ENCODE results near the gene CENPP. TPM values are rescaled to one million over a fixed set of nuclear protein-coding genes. Genes with fewer than 3 reads are reported as not detected.

The CENPP gene
- total RNA-seq, 1 experiment from 2014 or later: 7.4 TPM

- DNase-seq (ENCODE audit: extremely low read depth, low read depth): no peak
These were observed 305.9 kb downstream of the CENPP start for GRCh38 chr9:92631452-92632343.

- no peak for DNase-seq (ENCODE audit: extremely low read depth, low read depth)
These were observed 306.9 kb downstream of the CENPP start for GRCh38 chr9:92632641-92633040.

GRCh38 chr9:92633614-92634278 is 308.0 kb downstream of the CENPP start:
- no peak for DNase-seq (ENCODE audit: extremely low read depth, low read depth)

- DNase-seq (ENCODE audit: extremely low read depth, low read depth): peak; percentile 67
These were observed 309.2 kb downstream of the CENPP start for GRCh38 chr9:92634712-92635605.

DNA sequence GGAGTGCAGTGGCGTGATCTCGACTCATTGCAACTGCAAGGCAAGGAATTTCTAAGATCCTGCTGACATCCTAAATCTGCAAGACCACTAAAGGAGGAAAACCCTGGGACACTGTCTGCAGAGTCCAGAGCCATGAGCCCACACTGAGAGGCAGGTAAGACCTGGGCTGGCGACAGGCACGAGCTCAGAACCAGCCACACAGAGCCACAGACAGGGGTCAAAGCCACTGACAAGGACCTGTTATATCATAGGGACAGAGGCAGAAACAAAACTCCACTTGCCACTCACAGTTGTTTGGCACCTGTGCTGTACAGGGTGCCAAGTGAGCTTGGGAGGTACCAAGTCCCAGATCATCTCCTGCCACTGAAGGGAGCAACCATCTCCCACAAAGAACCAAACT is 310.0 kb downstream of the CENPP start:
- no peak for DNase-seq (ENCODE audit: extremely low read depth, low read depth)

DNA sequence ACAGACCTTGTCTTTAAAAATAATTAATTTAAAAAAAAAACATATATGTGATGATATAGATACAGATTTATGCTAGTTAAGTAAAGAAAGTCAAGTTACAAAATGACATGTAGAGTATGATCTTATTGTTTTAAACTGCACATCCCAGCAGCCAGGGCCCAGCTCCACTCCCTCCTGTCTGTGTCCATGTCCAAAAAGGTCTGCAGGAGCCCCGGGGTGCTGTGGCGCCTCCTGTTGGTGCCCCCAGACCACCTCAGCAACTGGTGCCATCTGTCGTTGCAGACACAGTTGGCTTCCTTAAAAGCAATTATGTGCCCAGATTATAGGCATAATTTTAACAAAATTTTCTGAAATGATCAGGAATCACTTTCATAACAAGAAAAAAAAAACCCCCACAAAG is 310.9 kb downstream of the CENPP start:
- DNase-seq (ENCODE audit: extremely low read depth, low read depth): no peak

GRCh38 chr9:92637326-92637725 is 311.6 kb downstream of the CENPP start:
- DNase-seq (ENCODE audit: extremely low read depth, low read depth): no peak

GRCh38 chr9:92637886-92638620 is 312.3 kb downstream of the CENPP start:
- no peak for DNase-seq (ENCODE audit: extremely low read depth, low read depth)

DNA sequence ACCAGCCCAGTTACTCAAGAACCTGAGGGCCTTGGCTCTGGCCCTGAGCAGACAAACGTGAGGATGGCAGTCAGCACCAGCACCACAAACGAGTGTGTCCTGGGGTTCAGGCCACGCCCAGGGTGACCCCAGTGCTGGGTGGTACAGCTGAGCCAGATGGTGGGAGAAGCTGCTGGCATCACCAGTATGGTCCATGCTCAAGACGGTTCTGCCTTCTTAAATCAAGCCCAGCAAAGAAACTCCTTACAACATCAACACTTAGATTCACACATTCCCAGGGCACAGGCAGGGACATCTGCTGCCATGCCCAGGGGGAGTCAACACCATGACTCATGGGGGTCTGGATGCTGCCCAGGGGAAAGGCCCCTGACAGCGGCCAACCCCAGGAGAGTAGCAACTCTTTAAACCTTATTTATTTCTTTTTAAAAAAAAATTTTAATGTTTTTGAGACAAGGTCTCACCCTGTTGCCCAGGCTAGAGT is 312.9 kb downstream of the CENPP start:
- no peak for DNase-seq (ENCODE audit: extremely low read depth, low read depth)

DNA sequence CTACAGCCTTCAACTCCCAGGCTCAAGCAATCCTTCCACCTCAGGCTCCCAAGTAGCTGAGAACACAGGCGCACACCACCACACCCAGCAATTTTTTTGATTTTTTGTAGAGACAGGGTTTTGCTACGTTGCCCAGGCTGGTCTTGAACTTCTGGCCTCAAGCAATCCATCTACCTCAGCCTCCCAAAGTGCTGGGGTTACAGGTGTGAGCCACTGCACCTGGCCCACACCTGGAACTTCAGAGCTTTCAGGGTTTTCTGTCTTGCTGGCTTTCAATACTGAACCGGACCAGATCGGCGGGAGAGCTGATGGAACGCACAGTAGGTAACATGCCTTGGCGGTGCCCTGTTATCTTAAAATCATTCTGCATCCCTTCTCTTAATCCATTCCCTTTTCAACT is 313.4 kb downstream of the CENPP start:
- DNase-seq (ENCODE audit: extremely low read depth, low read depth): no peak

GRCh38 chr9:92639791-92640271 is 314.1 kb downstream of the CENPP start:
- DNase-seq (ENCODE audit: extremely low read depth, low read depth): no peak

DNA sequence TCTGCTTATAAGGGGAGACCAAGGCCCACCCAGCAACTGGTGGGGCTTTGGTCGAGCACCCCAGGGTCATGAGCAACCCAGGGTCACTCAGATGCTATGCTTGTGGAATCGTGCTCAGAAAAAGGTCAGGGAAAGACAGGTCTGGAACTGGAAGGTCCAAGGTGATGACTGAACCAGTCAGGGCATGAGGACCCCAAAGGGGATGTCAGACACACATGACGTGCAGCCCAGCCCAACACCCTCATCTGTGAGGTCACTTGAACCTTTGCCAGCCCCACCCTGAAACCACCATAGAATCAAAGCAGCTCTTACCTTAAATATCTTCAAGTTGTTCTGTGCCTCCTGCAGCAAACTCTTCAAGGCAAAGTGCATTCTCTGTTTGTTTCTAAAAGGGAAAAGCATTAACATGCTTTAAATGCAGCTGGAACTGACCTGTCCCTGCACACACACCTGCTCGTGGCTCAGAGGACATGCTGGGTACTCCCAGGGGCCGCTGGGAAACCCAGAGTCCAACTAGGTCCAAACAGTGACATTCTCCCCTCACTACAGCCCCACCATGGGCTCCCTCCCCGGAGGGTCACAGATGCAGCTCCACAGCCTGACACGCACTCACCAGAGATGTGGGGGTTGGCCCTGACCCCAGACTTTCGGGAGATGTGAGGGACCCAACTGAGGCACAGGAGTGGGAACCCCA is 314.8 kb downstream of the CENPP start:
- DNase-seq (ENCODE audit: extremely low read depth, low read depth): no peak

- DNase-seq (ENCODE audit: extremely low read depth, low read depth): no peak
These were observed 315.5 kb downstream of the CENPP start for GRCh38 chr9:92641092-92641809.

GRCh38 chr9:92642041-92642451 is 316.3 kb downstream of the CENPP start:
- no peak for DNase-seq (ENCODE audit: extremely low read depth, low read depth)

DNA sequence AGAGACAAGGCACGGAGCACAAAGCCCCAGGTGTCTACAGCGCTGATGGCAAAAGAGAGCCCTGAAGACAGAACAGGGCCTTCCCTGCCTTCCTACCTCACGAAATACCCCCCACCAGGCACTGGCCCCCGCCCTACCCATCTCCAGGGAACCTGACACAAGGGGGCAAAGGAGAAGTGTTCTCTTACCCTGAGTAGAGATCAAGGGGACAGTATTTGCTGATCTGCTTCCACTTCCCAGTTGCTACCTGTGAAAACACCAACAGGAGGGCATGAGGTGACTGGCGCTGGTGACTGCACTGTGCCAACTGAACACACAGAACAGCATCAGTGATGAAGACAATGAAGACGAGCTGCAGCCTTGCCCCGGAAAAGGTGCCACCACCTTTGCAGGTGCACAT is 316.8 kb downstream of the CENPP start:
- no peak for DNase-seq (ENCODE audit: extremely low read depth, low read depth)

DNA sequence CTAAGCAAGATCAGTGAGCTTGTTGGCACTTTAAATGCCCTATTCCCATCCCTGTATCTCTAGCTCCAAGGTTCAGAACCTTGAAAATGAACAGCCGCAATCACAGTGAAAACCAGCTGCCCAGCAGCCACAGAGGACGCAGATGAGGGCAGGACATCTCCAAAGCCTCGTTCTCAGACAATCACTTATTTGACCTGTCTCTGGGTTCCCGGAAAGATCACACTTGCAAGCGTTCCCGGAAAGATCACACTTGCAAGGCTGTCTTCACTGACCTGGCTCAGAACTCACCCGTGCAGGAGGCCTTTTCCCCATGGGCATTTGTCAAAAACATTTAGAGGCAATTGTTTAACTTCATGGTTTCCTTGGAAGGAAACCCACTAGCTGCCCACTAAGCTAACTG is 318.5 kb downstream of the CENPP start:
- DNase-seq (ENCODE audit: extremely low read depth, low read depth): no peak

DNA sequence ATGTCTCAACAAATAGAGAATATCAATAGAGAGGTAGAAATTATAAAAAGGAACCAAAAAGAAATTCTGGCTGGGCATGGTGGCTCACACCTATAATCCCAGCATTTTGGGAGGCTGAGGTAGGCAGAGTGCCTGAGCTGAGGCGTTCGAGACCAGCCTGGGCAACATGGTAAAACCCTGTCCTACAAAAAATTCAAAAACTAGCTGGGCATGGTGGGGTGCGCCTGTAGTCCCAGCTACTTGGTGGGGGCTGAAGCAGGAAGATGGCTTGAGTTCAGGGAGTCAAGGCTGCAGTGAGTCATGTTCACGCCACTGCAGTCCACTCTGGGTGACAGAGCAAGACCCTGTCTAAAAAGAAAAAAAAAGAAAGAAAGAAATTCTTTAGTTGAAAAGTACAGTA is 319.3 kb downstream of the CENPP start:
- DNase-seq (ENCODE audit: extremely low read depth, low read depth): no peak

GRCh38 chr9:92647671-92648473 is 322.1 kb downstream of the CENPP start:
- no peak for DNase-seq (ENCODE audit: extremely low read depth, low read depth)
